Vagina (tissue), 2 donors: ENCODE data around the gene HMGN5.

Experiments
- CTCF ChIP-seq, 3 experiments: fragments of 450-650 bp in 2 of 3; fragments of 200-600 bp in 1 of 3; sonication (generic) in 1 of 3; IDR thresholded peaks; one replicate each; pipeline ENCODE4 v1.5.1; 2017 to 2019; ENCODE audit warnings: antibody characterized with exemption in 3 of 3, mild to moderate bottlenecking in 2 of 3, moderate library complexity in 2 of 3
- POLR2A ChIP-seq, 2 donors: fragments of 450-650 bp; IDR thresholded peaks; one replicate each; pipeline ENCODE4 v1.6.1; 2017; ENCODE audit warnings: antibody characterized with exemption in 2 of 2, mild to moderate bottlenecking in 2 of 2, moderate library complexity in 2 of 2

GRCh38 chrX:81195259-81195658, 6.5 kb downstream of the HMGN5 start:
- TF ChIP-seq CTCF (IDR thresholded peaks at IDR 0.05) (no peak), POLR2A (IDR thresholded peaks at IDR 0.05) (no peak)
